ENCODE results near the gene ATP5MK.

Gene ATP5MK

DNA sequence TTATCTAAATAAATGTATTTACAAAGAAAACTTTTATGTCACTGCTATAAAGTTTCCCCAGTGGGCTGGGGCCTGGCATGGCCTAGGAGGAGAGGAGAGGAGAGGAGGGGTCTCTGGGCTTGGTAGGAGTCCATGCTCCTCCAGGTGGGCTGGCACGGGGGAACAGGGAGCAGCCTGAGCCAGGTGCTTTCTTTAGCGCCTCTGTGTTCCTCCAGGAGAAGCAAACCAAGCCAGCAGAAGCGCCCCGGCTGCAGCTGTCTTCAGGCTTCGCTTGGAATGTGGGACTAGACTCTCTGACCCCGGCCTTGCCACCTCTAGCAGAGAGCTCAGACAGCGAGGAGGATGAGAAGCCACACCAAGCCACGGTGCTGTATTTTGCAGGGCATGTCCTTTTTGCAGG is 45.3 kb upstream of the ATP5MK start:
- no peak for DNase-seq
- Histone ChIP-seq H3K27me3 (no peaks in the 10 kb centered on the region), H3K4me3 (ENCODE audit: low read depth, low read length) (no peak overlapping the region), H3K4me1 (peaks cover 2% of the 10 kb centered on the region; the same call in 1 of the 2 replicates), H3K9me3 (no peaks in the 10 kb centered on the region), H3K36me3 (peaks cover 95% of the 10 kb centered on the region)
- TF ChIP-seq, protein P1, sequence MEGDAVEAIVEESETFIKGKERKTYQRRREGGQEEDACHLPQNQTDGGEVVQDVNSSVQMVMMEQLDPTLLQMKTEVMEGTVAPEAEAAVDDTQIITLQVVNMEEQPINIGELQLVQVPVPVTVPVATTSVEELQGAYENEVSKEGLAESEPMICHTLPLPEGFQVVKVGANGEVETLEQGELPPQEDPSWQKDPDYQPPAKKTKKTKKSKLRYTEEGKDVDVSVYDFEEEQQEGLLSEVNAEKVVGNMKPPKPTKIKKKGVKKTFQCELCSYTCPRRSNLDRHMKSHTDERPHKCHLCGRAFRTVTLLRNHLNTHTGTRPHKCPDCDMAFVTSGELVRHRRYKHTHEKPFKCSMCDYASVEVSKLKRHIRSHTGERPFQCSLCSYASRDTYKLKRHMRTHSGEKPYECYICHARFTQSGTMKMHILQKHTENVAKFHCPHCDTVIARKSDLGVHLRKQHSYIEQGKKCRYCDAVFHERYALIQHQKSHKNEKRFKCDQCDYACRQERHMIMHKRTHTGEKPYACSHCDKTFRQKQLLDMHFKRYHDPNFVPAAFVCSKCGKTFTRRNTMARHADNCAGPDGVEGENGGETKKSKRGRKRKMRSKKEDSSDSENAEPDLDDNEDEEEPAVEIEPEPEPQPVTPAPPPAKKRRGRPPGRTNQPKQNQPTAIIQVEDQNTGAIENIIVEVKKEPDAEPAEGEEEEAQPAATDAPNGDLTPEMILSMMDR (IDR thresholded peaks at IDR 0.05; ENCODE audit: low read depth, low read length) = no peak

DNA sequence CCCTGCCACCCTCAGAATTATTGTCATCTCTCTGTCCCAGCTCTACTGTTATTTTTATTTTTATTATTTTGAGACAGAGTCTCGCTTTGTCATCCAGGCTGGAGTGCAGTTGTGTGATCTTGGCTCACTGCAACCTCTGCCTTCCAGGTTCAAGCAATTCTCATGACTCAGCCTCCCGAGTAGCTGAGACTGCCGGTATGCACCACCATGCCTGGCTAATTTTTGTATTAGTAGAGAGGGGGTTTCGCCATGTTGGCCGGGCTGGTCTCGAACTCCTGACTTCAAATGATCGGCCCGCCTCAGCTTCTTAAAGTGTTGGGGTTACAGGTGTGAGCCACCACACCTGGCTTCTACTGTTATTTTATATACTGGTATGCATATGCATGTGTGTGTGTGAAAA is 44.9 kb upstream of the ATP5MK start:
- peaks cover 2% of the 10 kb centered on the region; the same call in 1 of the 2 replicates for H3K4me1 ChIP-seq
- H3K4me3 ChIP-seq (ENCODE audit: low read depth, low read length) = no peak overlapping the region
- peaks cover 95% of the 10 kb centered on the region for H3K36me3 ChIP-seq
- no peaks in the 10 kb centered on the region for H3K9me3 ChIP-seq
- TF ChIP-seq, protein P1 (IDR thresholded peaks at IDR 0.05; ENCODE audit: low read depth, low read length) = no peak
- DNase-seq = no peak
- no peaks in the 10 kb centered on the region for H3K27me3 ChIP-seq

DNA sequence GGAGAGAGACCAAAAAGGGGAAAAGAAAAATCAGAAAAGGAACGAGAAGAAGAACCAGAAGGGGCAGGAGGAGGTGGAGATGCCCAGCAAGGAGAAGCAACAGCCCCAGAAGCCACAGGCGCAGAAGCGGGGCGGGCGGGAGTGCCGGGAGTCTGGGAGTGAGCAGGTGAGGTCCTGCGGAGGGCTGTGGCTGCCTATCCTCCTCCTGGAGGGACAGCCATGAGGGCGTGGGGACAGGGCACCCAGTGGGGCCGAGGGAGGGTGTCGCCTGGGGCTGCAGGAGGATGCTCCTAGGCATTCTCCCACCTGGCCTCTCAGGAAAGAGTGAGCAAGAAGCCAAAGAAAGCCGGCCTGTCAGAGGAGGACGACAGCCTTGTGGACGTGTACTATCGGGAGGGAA is 44.1 kb upstream of the ATP5MK start:
- Histone ChIP-seq H3K9me3 (no peaks in the 10 kb centered on the region), H3K27me3 (no peaks in the 10 kb centered on the region), H3K36me3 (peaks cover 92% of the 10 kb centered on the region), H3K4me1 (peaks cover 2% of the 10 kb centered on the region; the same call in 1 of the 2 replicates), H3K4me3 (ENCODE audit: low read depth, low read length) (no peak overlapping the region)
- TF ChIP-seq, protein P1 (IDR thresholded peaks at IDR 0.05; ENCODE audit: low read depth, low read length) = no peak
- DNase-seq = no peak

DNA sequence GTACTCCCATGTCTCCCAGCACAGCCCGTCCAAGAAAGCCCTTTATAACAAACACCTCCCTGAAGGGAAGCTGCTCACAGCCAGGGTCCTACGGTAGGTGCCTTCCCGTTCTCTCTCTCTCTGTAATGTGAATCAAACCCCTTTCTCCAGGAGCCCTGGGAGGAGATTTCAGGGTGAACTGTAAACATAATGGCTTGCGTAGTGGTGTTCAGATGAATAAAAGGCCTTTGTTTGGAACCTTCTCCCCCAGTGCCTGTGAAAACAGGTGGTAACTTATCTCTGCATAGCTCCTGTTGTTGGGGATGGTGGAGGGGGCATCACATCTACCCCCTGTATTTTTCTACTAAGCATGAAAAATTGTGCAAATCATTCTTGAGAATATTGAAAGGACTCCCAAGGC is 43.5 kb upstream of the ATP5MK start:
- Histone ChIP-seq H3K4me1 (no peaks in the 10 kb centered on the region), H3K9me3 (no peaks in the 10 kb centered on the region), H3K4me3 (ENCODE audit: low read depth, low read length) (no peak overlapping the region), H3K36me3 (peaks cover 88% of the 10 kb centered on the region), H3K27me3 (no peaks in the 10 kb centered on the region)
- TF ChIP-seq, protein P1 (IDR thresholded peaks at IDR 0.05; ENCODE audit: low read depth, low read length) = no peak
- no peak for DNase-seq

DNA sequence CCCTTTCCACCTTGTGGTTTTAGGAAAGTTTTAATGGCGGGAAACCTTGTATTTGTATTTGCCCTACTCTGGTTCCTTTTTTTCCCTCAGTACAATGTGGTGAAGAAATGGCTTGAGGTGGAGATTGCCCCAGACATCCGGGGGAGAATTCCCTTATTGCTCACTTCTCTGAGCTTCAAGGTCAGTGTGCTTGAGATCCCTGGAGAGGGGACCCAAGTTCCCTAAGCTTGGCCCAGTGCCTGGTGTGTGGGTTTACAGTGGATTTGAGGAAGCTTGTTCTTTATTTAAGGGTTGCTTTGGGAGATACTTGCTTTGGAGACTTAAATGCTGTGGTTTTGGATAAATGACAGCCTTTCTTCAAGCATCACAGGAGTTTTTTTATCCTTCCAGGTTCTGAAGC is 37.6 kb upstream of the ATP5MK start:
- Histone ChIP-seq H3K27me3 (no peaks in the 10 kb centered on the region), H3K36me3 (peaks cover 84% of the 10 kb centered on the region), H3K4me1 (no peaks in the 10 kb centered on the region), H3K4me3 (ENCODE audit: low read depth, low read length) (no peak overlapping the region), H3K9me3 (no peaks in the 10 kb centered on the region)
- TF ChIP-seq, protein P1 (IDR thresholded peaks at IDR 0.05; ENCODE audit: low read depth, low read length) = no peak
- no peak for DNase-seq

DNA sequence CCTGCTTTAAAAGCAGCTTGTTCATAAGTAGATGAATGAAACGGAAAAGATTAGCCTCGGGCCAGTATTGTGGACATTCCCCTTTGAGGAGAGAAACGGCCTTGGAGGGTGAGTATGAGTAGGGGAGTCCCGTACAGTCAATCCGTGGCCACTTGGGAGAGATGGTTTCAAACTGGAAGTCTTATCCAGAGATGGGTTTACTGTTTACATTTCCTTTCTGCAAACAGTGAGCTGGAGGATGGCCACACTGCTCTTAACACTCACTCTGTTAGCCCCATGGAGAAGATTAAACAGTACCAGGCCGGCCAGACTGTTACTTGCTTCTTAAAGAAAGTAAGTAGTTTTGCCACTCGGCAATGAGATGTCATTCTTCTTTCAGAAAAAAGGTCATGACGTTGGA is 35.6 kb upstream of the ATP5MK start:
- DNase-seq = no peak
- Histone ChIP-seq H3K36me3 (peaks cover 82% of the 10 kb centered on the region), H3K4me3 (ENCODE audit: low read depth, low read length) (no peak overlapping the region), H3K9me3 (no peaks in the 10 kb centered on the region), H3K4me1 (no peaks in the 10 kb centered on the region), H3K27me3 (no peaks in the 10 kb centered on the region)
- TF ChIP-seq, protein P1 (IDR thresholded peaks at IDR 0.05; ENCODE audit: low read depth, low read length) = no peak
